ENCODE data around the gene TH.

- TF ChIP-seq, protein P1, sequence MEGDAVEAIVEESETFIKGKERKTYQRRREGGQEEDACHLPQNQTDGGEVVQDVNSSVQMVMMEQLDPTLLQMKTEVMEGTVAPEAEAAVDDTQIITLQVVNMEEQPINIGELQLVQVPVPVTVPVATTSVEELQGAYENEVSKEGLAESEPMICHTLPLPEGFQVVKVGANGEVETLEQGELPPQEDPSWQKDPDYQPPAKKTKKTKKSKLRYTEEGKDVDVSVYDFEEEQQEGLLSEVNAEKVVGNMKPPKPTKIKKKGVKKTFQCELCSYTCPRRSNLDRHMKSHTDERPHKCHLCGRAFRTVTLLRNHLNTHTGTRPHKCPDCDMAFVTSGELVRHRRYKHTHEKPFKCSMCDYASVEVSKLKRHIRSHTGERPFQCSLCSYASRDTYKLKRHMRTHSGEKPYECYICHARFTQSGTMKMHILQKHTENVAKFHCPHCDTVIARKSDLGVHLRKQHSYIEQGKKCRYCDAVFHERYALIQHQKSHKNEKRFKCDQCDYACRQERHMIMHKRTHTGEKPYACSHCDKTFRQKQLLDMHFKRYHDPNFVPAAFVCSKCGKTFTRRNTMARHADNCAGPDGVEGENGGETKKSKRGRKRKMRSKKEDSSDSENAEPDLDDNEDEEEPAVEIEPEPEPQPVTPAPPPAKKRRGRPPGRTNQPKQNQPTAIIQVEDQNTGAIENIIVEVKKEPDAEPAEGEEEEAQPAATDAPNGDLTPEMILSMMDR (IDR thresholded peaks at IDR 0.05), result no peak
- TF ChIP-seq EZH2 (IDR thresholded peaks at IDR 0.05), result no peak
Measured at GRCh38 chr11:2172676-2173075, 1.1 kb upstream of the TH start.

Measured in neural progenitor cell (in vitro differentiated cells).